ENCODE data around the gene REC8.

The REC8 gene

DNA sequence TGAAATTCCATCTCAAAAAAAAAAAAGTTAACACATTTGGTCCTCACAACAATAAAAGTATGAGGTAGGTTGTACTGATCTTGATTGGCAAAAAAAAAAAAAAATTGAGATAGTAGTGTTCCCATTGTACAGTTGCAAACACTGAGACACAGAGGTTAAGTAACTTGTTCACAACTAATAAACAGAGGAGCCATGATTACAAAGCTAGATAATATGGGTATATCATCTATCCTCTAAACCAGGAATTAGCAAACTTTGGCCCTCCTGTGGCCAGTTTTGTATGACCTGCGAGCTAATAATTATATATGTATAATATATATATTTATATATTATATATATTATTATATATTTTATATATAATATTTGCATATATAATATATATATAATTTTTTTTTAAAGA is 38.1 kb upstream of the REC8 start:
- Histone ChIP-seq H3F3A (ENCODE audit: insufficient read depth) (peaks cover 23% of the 10 kb centered on the region), H3K9me3 (ENCODE audit: insufficient read depth, low read length) (no peaks in the 10 kb centered on the region), H3K79me2 (ENCODE audit: insufficient read depth, low read length) (no peaks in the 10 kb centered on the region), H2AFZ (ENCODE audit: low read depth, low read length, severe bottlenecking) (no peak overlapping the region), H3K27me3 (ENCODE audit: low read length) (no peaks in the 10 kb centered on the region), H3K9ac (ENCODE audit: low read length) (no peak overlapping the region), H3K36me3 (ENCODE audit: low read length) (no peaks in the 10 kb centered on the region), H3K9me2 (replicated peaks; ENCODE audit: insufficient read depth, low read length) (no peaks in the 10 kb centered on the region), H3K4me2 (ENCODE audit: low read depth, low read length, poor library complexity, severe bottlenecking) (no peak overlapping the region), H3K27ac (ENCODE audit: low read depth, low read length) (no peak overlapping the region), H3K4me3 (ENCODE audit: insufficient read depth, low read length, poor library complexity, severe bottlenecking) (no peak overlapping the region), H4K20me1 (ENCODE audit: low read depth, low read length) (no peaks in the 10 kb centered on the region)
- no peak for TF ChIP-seq EZH2phosphoT487 (conservative IDR thresholded peaks at IDR 0.05; ENCODE audit: low read length)
- TF ChIP-seq, protein P1, sequence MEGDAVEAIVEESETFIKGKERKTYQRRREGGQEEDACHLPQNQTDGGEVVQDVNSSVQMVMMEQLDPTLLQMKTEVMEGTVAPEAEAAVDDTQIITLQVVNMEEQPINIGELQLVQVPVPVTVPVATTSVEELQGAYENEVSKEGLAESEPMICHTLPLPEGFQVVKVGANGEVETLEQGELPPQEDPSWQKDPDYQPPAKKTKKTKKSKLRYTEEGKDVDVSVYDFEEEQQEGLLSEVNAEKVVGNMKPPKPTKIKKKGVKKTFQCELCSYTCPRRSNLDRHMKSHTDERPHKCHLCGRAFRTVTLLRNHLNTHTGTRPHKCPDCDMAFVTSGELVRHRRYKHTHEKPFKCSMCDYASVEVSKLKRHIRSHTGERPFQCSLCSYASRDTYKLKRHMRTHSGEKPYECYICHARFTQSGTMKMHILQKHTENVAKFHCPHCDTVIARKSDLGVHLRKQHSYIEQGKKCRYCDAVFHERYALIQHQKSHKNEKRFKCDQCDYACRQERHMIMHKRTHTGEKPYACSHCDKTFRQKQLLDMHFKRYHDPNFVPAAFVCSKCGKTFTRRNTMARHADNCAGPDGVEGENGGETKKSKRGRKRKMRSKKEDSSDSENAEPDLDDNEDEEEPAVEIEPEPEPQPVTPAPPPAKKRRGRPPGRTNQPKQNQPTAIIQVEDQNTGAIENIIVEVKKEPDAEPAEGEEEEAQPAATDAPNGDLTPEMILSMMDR (IDR thresholded peaks at IDR 0.05; ENCODE audit: insufficient read depth, low read length, poor library complexity, severe bottlenecking), result no peak

DNA sequence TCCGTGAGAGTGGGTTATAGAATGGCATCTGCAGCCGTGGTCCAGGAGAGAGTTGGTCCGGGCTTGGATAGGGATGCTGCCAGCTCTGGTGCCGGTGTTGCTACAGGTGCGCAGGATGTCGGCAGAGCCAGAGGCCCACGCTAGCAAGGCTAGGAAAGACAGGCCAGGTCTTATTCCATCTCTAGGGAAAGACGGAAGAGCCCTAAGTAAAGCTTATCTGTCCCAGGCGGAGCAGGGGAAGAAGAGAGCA is 36.4 kb upstream of the REC8 start:
- Histone ChIP-seq H3K4me3 (ENCODE audit: insufficient read depth, low read length, poor library complexity, severe bottlenecking) (peak overlapping the region; percentile 85), H3K9me2 (replicated peaks; ENCODE audit: insufficient read depth, low read length) (no peaks in the 10 kb centered on the region), H3K79me2 (ENCODE audit: insufficient read depth, low read length) (peaks cover 15% of the 10 kb centered on the region), H3K4me2 (ENCODE audit: low read depth, low read length, poor library complexity, severe bottlenecking) (peak overlapping the region; percentile 79), H3K27ac (ENCODE audit: low read depth, low read length) (peak overlapping the region; percentile 44), H3K27me3 (ENCODE audit: low read length) (no peaks in the 10 kb centered on the region), H3K9ac (ENCODE audit: low read length) (peak overlapping the region; percentile 89), H3K36me3 (ENCODE audit: low read length) (no peaks in the 10 kb centered on the region), H3K9me3 (ENCODE audit: insufficient read depth, low read length) (no peaks in the 10 kb centered on the region), H3F3A (ENCODE audit: insufficient read depth) (peaks cover 35% of the 10 kb centered on the region), H2AFZ (ENCODE audit: low read depth, low read length, severe bottlenecking) (peak overlapping the region; percentile 74), H4K20me1 (ENCODE audit: low read depth, low read length) (no peaks in the 10 kb centered on the region)
- TF ChIP-seq, protein P1 (IDR thresholded peaks at IDR 0.05; ENCODE audit: insufficient read depth, low read length, poor library complexity, severe bottlenecking), result no peak
- TF ChIP-seq EZH2phosphoT487 (conservative IDR thresholded peaks at IDR 0.05; ENCODE audit: low read length), result no peak

DNA sequence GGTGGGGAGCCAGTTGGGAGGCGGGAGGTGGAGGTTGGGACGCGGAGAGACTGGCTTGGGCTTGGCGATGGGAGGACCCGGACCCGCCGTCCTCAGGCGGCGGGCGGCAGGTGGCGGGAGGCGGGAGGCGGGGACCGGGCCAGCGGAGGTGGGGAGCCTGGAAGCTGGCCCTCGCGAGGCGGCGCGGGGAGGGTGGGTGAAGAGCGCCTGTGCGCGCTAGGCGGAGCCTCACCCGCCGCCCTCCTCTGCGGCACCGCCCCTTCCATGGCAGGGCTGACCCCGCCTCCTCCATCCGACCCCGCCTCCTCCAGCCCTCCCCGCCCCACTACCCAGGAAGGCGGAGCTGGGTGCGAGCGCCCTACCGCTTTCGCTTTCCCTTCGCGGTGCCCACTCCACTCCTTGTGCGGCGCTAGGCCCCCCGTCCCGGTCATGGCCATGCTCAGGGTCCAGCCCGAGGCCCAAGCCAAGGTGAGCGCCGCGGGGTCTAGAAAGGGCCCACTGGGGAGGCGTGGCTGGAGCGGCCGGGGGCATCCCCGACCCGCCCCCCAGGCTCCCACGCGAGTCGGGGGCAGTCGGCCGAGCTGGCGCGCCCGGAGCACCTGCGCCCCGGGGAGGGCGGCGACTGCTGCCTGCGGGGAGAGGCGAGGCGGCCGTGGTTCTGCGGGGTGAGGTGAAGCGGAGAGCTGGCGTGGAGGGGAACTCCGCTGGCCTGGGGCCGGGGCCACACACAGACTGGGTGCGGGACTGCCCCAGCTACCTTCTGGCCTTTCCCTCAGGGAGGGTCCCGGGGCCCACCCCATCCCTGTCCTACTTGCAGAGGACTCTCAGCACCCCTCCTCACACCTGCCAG is 35.8 kb upstream of the REC8 start, which contains the start of gene PSME1:
PSME1 (plus strand) TSS at position 361 of the 850 bp plus-strand sequence; CDS start at position 430, 69 bp downstream.
- TF ChIP-seq, protein P1 (IDR thresholded peaks at IDR 0.05; ENCODE audit: insufficient read depth, low read length, poor library complexity, severe bottlenecking), result no peak
- no peak for TF ChIP-seq EZH2phosphoT487 (conservative IDR thresholded peaks at IDR 0.05; ENCODE audit: low read length)
- Histone ChIP-seq H3K9me2 (replicated peaks; ENCODE audit: insufficient read depth, low read length) (no peaks in the 10 kb centered on the region), H2AFZ (ENCODE audit: low read depth, low read length, severe bottlenecking) (peak within 1 kb of the TSS; percentile 74), H3K79me2 (ENCODE audit: insufficient read depth, low read length) (peaks cover 20% of the 10 kb centered on the region), H3K27me3 (ENCODE audit: low read length) (no peaks in the 10 kb centered on the region), H3K9ac (ENCODE audit: low read length) (peak within 1 kb of the TSS; percentile 89), H3K9me3 (ENCODE audit: insufficient read depth, low read length) (no peaks in the 10 kb centered on the region), H3K4me3 (ENCODE audit: insufficient read depth, low read length, poor library complexity, severe bottlenecking) (peak within 1 kb of the TSS; percentile 85), H3F3A (ENCODE audit: insufficient read depth) (peaks cover 35% of the 10 kb centered on the region), H4K20me1 (ENCODE audit: low read depth, low read length) (no peaks in the 10 kb centered on the region), H3K27ac (ENCODE audit: low read depth, low read length) (peak within 1 kb of the TSS; percentile 73), H3K4me2 (ENCODE audit: low read depth, low read length, poor library complexity, severe bottlenecking) (peak within 1 kb of the TSS; percentile 79), H3K36me3 (ENCODE audit: low read length) (no peaks in the 10 kb centered on the region)
